NCI-H1694 (cell line): ENCODE results near the gene SLC38A5.

Source experiments
- DNase-seq: peaks from one replicate; lab custom pipeline; 2025; lab: John Stamatoyannopoulos, UW

Gene SLC38A5

GRCh38 chrX:48491809-48492208 is 21.7 kb upstream of the SLC38A5 start:
- no peak for DNase-seq

DNA sequence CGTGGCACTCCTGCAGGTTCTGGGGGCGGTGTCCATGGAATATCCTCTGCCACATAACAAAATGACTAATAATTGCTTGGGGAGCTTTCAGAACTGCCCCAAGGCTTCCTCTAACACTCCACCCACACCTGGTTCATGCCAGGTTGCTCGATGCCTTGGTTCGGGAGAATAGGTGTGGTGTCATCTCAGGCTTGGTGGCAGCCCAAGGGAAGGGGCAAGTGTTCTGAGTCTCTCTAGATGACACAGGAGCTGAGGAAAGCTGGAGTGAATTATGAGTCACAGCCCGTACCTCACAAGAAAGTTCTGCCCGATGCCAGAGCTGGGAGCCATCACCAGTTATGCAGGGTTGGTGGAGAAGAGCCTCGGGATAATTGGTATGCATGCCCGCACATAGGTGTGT is 20.6 kb upstream of the SLC38A5 start:
- no peak for DNase-seq

DNA sequence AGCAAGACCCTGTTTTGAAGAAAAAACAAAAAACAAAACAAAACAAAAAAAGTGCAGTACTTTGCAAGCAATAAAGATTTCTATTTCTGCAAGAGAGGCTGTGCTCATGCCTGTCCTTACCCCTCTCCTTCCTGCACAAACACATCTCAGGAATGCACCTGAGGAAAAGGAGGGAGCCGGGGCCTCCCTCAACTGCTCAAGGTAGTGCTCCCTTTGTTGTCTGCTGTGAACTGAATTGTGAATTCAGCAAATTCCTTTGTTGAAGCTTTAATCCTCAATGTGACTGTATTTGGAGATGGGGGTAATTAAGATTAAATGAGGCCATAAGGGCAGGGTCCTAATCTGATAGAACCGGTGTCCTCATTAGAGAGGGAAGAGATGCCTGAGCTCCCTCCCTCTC is 19.8 kb upstream of the SLC38A5 start:
- no peak for DNase-seq

DNA sequence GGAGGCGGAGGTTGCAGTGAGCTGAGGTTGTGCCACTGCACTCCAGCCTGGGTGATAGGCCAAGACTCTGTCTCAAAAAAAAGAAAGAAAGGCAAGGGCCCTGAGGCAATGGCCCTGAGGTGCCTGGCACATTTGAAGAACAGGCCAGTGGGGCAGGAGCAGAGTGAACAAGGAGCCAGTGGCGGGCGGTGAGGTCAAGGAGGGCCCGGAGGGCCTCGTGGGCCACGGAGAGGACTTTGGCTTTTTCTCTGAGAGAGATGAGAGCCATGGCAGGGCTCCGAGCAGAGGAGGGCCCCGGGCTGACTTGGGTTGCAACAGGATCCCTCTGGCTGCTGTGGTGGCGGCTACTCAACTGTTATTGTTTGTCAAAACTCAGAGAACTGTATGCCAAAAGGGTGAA is 19.2 kb upstream of the SLC38A5 start:
- DNase-seq, result no peak

- no peak for DNase-seq
Observed at GRCh38 chrX:48488034-48488433, 18.0 kb upstream of the SLC38A5 start.

- no peak for DNase-seq
Observed at GRCh38 chrX:48487362-48487798, 17.3 kb upstream of the SLC38A5 start.

GRCh38 chrX:48482526-48482925 is 12.5 kb upstream of the SLC38A5 start:
- DNase-seq, result no peak

- no peak for DNase-seq
Observed at GRCh38 chrX:48480583-48480982, 10.5 kb upstream of the SLC38A5 start.

- no peak for DNase-seq
Observed at GRCh38 chrX:48480142-48480541, 10.1 kb upstream of the SLC38A5 start.

DNA sequence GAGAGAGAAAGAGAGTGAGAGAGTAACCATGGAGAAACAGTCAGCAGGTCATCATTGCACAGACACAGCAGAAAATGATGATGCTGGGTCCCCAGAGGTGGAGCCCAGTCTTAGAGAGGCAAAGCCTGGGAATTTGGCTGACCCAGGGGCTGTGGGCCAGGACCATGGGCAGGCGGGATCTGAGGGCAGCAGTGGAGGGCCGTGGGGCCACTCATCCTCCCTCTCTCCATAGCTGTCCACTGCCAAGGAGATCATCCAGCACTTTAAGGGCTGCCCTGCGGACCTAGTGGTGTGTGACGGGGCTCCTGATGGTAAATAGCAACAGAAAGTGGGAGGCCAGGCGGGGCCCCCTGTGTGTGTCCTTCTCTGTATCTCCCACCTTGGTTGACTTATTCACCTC is 8.7 kb upstream of the SLC38A5 start:
- no peak for DNase-seq

DNA sequence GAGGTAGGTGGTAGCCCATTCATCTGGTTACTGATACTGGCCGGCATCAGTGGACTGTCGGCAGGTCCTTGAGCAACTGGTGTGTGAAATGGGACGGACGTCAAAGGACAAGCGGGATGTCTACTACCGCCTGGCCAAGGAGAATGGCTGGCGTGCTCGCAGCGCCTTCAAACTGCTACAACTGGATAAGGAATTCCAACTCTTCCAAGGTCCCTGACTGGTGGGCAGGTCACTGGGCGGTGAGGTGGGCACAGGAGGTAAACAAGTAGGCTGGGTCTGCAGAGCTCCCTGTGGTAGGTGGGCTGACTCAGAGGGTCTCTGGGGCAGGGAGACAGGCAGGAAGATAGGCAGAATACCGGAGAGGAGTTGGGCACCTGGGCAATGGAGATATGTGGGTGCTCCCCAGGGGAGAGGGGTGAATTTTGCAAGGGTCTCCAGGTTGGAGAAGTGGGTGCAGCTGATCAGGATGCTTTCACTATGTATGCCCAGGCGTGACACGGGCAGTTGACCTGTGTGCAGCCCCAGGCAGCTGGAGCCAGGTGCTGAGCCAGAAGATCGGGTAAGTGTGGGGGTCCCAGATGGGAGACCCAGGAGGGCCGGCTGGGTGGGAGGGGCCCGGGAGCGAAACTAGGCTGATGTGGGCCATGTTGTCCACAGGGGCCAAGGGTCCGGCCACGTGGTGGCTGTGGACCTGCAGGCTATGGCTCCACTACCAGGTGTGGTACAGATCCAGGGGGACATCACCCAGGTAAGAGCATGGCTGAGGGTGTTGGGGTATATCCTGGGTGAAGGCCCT is 8.1 kb upstream of the SLC38A5 start:
- no peak for DNase-seq

- DNase-seq, result no peak
Observed at GRCh38 chrX:48476919-48477318, 6.9 kb upstream of the SLC38A5 start.

DNA sequence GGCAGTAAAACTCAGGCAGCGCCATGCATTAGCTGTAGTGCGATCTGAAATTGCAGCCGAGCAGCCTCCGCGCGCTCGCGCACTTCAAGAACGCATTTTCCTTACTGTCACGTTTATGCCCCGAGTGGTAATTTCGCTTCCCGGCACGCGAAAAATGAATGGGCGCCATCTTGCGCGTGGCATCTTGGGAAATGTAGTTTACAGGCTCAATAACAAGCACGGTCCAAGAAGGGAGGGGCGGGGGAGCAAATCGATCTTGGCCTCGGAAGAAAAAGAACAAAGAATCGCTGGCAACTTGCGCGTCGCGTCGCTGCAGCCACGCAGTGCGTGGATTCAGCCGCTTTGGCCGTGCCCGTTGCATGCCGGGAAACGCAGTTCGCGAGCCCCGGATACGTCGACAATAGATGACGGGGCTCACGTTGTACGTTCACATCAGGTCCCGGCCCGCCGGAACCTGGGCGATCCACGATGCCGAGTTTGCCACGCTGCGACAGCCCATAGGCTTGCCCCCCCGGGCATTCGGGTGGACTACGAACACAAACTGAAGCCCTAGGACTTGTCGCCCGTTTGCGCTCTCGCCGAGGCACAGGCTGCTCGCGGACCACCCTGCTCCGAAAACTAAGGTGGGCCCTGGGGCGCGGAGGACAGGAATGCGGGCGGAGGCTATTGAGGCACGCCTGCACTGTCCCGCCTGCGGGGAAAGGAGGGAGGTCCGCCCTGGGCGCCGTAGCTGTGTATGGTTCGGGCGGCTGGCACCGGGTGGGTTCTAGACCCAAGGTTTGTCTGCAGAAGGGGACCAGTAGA is 5.9 kb upstream of the SLC38A5 start, which contains the start of gene FTSJ1:
TSS of gene FTSJ1 (plus strand) at position 426 of the 804 bp plus-strand sequence. CDS start 1,849 bp downstream, outside the sequence.
- peak; percentile 75 for DNase-seq

GRCh38 chrX:48475296-48475695 is 5.2 kb upstream of the SLC38A5 start:
- no peak for DNase-seq

DNA sequence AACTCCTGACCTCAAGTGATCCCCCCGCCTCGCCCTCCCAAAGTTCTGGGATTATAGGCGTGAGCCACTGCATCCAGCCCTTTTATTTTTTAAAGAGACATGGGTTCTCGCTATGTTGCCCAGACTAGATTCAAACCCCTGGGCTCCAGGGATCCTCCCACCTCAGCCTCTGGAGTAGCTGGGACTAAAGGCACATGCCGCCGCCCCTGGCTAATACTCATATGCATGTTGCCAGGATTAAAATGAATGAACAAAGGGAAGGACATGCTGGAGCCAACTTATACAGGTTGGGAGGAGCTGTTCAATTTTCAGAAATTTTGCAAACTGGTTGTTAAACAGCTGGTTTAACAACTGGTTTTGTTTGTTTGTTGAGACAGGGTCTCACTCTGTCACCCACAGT is 4.5 kb upstream of the SLC38A5 start:
- DNase-seq, result no peak

- DNase-seq, result no peak
Observed at GRCh38 chrX:48474127-48474526, 4.1 kb upstream of the SLC38A5 start.

GRCh38 chrX:48473704-48473990 is 3.6 kb upstream of the SLC38A5 start:
- DNase-seq, result no peak

- DNase-seq, result peak; percentile 36
Observed at GRCh38 chrX:48472851-48473703, 3.0 kb upstream of the SLC38A5 start.

- peak; percentile 35 for DNase-seq
Observed at GRCh38 chrX:48472225-48472624, 2.2 kb upstream of the SLC38A5 start.

DNA sequence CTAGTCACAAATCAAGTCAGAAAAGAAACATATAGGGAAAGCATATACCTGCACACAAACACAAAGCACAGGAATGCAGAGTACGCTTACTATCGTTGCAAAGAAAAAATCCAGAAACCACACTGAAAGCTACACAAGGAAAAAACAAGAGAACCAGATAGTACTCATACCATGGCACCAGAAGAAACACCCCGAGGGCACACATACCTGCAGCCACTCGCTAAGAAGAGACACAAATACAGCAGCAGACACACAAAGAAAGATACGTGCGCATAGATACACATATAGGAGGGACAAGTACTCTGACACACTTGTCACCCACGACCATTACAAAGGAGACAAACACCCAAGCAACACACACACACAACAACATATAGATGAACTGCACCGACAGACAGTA is 1.4 kb upstream of the SLC38A5 start:
- no peak for DNase-seq

- DNase-seq, result no peak
Observed at GRCh38 chrX:48470833-48471118, 716 bp upstream of the SLC38A5 start.
